ENCODE measurements around the gene PEAK1. TPM values are rescaled to one million over a fixed set of nuclear protein-coding genes. Genes with fewer than 3 reads are reported as not detected.

Gene PEAK1
- total RNA-seq, 1 donor from 2014 or later: 289 TPM

GRCh38 chr15:77415450-77416147, 4.3 kb downstream of the PEAK1 start:
- no peaks in the 10 kb centered on the region for H3K9me3 Mint-ChIP-seq (ENCODE audit: unreplicated experiment)
- H3K27ac Mint-ChIP-seq (ENCODE audit: unreplicated experiment): no peak overlapping the region
- H3K36me3 Mint-ChIP-seq (ENCODE audit: low read depth, unreplicated experiment): peaks cover 13% of the 10 kb centered on the region
- peaks cover 9% of the 10 kb centered on the region for H3K27me3 Mint-ChIP-seq (ENCODE audit: unreplicated experiment)
- no peak overlapping the region for H3K4me3 Mint-ChIP-seq (ENCODE audit: unreplicated experiment)
- TF ChIP-seq, protein P1, sequence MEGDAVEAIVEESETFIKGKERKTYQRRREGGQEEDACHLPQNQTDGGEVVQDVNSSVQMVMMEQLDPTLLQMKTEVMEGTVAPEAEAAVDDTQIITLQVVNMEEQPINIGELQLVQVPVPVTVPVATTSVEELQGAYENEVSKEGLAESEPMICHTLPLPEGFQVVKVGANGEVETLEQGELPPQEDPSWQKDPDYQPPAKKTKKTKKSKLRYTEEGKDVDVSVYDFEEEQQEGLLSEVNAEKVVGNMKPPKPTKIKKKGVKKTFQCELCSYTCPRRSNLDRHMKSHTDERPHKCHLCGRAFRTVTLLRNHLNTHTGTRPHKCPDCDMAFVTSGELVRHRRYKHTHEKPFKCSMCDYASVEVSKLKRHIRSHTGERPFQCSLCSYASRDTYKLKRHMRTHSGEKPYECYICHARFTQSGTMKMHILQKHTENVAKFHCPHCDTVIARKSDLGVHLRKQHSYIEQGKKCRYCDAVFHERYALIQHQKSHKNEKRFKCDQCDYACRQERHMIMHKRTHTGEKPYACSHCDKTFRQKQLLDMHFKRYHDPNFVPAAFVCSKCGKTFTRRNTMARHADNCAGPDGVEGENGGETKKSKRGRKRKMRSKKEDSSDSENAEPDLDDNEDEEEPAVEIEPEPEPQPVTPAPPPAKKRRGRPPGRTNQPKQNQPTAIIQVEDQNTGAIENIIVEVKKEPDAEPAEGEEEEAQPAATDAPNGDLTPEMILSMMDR (IDR thresholded peaks at IDR 0.05; ENCODE audit: unreplicated experiment): no peak
- peaks cover 38% of the 10 kb centered on the region for H3K4me1 Mint-ChIP-seq (ENCODE audit: unreplicated experiment)
- no peak for DNase-seq (ENCODE audit: low spot score)

- peaks cover 9% of the 10 kb centered on the region for H3K27me3 Mint-ChIP-seq (ENCODE audit: unreplicated experiment)
- no peaks in the 10 kb centered on the region for H3K9me3 Mint-ChIP-seq (ENCODE audit: unreplicated experiment)
- no peak overlapping the region for H3K4me3 Mint-ChIP-seq (ENCODE audit: unreplicated experiment)
- no peak for DNase-seq (ENCODE audit: low spot score)
- H3K4me1 Mint-ChIP-seq (ENCODE audit: unreplicated experiment): peaks cover 42% of the 10 kb centered on the region
- H3K27ac Mint-ChIP-seq (ENCODE audit: unreplicated experiment): peak overlapping the region; percentile 59
- TF ChIP-seq, protein P1 (IDR thresholded peaks at IDR 0.05; ENCODE audit: unreplicated experiment): no peak
- peaks cover 13% of the 10 kb centered on the region for H3K36me3 Mint-ChIP-seq (ENCODE audit: low read depth, unreplicated experiment)
Measured at GRCh38 chr15:77414789-77415442, 5.0 kb downstream of the PEAK1 start.

DNA sequence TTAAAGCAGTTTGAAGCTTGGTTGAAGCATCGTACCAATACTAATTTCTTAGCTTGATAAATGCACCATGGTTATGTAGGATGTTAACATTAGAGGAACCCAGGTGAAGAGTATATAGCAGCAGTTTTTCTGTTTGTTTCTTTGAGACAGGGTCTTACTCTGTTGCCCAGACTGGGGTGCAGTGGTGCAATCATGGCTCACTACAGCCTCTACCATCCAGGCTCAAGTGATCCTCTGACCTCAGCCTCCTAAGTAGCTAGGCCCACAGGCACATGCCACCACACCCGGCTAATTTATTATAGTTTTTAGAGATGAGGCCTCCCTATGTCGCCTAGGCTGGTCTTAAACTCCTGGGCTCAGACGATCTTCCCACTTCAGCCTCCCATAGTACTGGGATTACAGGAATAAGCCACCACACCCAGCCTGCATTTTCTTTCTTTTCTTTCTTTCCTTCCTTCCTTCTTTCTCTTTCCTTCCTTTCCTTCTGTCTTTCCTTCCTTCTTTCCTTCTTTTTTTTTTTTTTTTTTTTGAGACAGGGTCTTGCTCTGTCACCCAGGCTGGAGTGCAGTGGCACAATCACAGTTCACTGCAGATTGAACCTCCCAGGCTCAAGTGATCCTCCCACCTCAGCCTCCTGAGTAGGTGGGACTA, 6.1 kb downstream of the PEAK1 start:
- DNase-seq (ENCODE audit: low spot score): no peak
- peaks cover 43% of the 10 kb centered on the region for H3K4me1 Mint-ChIP-seq (ENCODE audit: unreplicated experiment)
- peaks cover 9% of the 10 kb centered on the region for H3K36me3 Mint-ChIP-seq (ENCODE audit: low read depth, unreplicated experiment)
- H3K27me3 Mint-ChIP-seq (ENCODE audit: unreplicated experiment): peaks cover 5% of the 10 kb centered on the region
- no peak overlapping the region for H3K27ac Mint-ChIP-seq (ENCODE audit: unreplicated experiment)
- no peak overlapping the region for H3K4me3 Mint-ChIP-seq (ENCODE audit: unreplicated experiment)
- TF ChIP-seq, protein P1 (IDR thresholded peaks at IDR 0.05; ENCODE audit: unreplicated experiment): no peak
- no peaks in the 10 kb centered on the region for H3K9me3 Mint-ChIP-seq (ENCODE audit: unreplicated experiment)

- Mint-ChIP-seq H3K36me3 (ENCODE audit: low read depth, unreplicated experiment) (peaks cover 4% of the 10 kb centered on the region), H3K27ac (ENCODE audit: unreplicated experiment) (no peak overlapping the region), H3K4me1 (ENCODE audit: unreplicated experiment) (peaks cover 36% of the 10 kb centered on the region), H3K4me3 (ENCODE audit: unreplicated experiment) (no peak overlapping the region), H3K9me3 (ENCODE audit: unreplicated experiment) (no peaks in the 10 kb centered on the region), H3K27me3 (ENCODE audit: unreplicated experiment) (no peaks in the 10 kb centered on the region)
- TF ChIP-seq, protein P1 (IDR thresholded peaks at IDR 0.05; ENCODE audit: unreplicated experiment): no peak
- no peak for DNase-seq (ENCODE audit: low spot score)
Measured at GRCh38 chr15:77412972-77413698, 6.8 kb downstream of the PEAK1 start.
